RWPE2 (cell line): ENCODE results near the gene LIPC.
A peak's percentile ranks its signal among the peaks of the same experiment; 100 is the strongest.

Experiments used
- ATAC-seq: fragments of 200-7000 bp; cut with Tn5 transposase; 3 replicates; pipeline ENCODE4 v1.9.1; 2021; ENCODE audit warnings: low read depth
- DNase-seq: peaks from one replicate; pipeline ENCODE4 v3.0.0-alpha.2; 2020; ENCODE audit warnings: low spot score
- H3K27ac ChIP-seq: fragments of 450-650 bp; 2 replicates; pipeline ENCODE4 v1.5.1; 2017; ENCODE audit warnings: mild to moderate bottlenecking; ENCODE audit not compliant: poor library complexity, severe bottlenecking
- H3K27me3 ChIP-seq: fragments of 250-450 bp; sonication (Bioruptor Pico); 2 replicates; pipeline ENCODE4 v1.5.1; 2021; ENCODE audit warnings: mild to moderate bottlenecking, moderate library complexity; ENCODE audit not compliant: insufficient read depth, poor library complexity, severe bottlenecking
- H3K36me3 ChIP-seq: fragments of 250-450 bp; sonication (Bioruptor Pico); 2 replicates; pipeline ENCODE4 v1.5.1; 2020; ENCODE audit warnings: low read depth, mild to moderate bottlenecking, moderate library complexity
- H3K4me1 ChIP-seq: fragments of 250-450 bp; sonication (Bioruptor Pico); 2 replicates; pipeline ENCODE4 v1.5.1; 2021; ENCODE audit warnings: mild to moderate bottlenecking, moderate library complexity; ENCODE audit not compliant: insufficient read depth, poor library complexity, severe bottlenecking
- H3K4me3 ChIP-seq: fragments of 250-450 bp; sonication (Bioruptor Pico); 2 replicates; pipeline ENCODE4 v1.5.1; 2021; ENCODE audit warnings: mild to moderate bottlenecking, moderate library complexity; ENCODE audit not compliant: severe bottlenecking
- H3K9me3 ChIP-seq: fragments of 250-450 bp; sonication (Bioruptor Pico); 2 replicates; pipeline ENCODE4 v1.5.1; 2021; ENCODE audit warnings: mild to moderate bottlenecking, moderate library complexity; ENCODE audit not compliant: severe bottlenecking
- CTCF ChIP-seq: fragments of 450-650 bp; IDR thresholded peaks from one replicate; pipeline ENCODE4 v1.5.1; 2017; ENCODE audit warnings: mild to moderate bottlenecking, moderate library complexity; ENCODE audit not compliant: poor library complexity, severe bottlenecking

The LIPC gene

DNA sequence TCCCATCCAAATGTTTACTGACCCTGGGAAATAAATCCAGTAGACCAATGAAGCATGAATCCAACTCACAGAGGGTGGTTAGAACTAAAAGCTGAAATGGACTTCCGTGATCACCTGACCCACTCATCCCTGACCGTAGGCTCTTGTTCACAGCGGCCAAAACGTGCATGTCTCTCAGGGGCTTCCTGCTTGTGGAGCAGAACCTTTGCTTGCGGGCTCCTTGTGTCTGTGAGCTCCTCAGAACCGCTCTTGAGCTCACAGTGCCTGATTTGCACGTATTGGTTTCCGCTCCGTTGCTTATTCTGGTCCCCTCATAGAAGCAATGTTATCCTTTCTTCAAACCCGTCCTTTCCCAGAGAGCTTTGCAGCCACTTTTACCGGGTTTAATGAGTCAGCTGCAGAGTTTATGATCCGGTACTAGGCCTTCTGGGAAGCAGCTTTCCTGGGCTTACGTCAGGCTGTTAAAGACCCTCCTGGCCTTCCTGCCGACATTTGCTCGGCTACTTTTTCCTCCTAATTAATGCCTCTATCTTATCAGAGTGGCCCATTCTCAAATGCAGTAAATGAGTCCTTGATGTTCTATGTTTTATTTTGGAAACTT is 35.4 kb downstream of the LIPC start:
- H3K4me1 ChIP-seq: peaks cover 28% of the 10 kb centered on the region

DNA sequence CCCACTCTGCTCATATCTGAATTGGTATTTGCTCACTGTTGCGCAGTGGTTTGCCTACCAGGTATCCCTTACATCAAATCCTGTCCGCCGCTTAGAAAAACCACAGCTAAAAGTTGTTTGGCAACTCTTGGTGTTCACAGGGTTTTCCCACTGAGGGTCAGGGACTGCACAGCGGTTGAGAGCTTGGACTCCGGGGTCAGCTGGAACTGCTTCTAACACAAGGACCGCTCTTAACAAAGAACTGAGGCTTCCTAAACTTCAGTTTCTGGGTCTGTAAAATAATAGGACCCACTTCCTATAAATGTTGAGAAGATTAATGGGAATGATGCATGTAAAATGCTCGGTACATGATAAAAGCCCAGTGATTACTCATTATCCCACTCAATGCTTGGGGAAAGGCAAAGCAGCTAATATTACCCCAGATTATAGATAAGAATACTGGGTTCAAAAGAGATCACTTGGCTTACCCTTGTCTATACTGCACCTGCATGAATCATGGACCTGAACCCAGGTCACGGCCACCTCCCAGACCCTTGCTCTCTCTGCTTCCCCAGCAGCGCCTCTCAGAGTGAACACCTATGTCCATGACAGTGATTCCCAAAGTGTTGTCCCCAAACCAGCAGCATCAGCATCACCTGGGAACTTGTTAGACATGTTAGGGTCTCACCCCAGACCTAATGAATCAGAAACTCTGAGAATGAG is 36.1 kb downstream of the LIPC start:
- Histone ChIP-seq H3K4me1 (peaks cover 28% of the 10 kb centered on the region), H3K9me3 (no peaks in the 10 kb centered on the region), H3K36me3 (no peaks in the 10 kb centered on the region), H3K4me3 (no peak overlapping the region), H3K27ac (no peak overlapping the region), H3K27me3 (no peaks in the 10 kb centered on the region)
- no peak for ATAC-seq
- no peak for TF ChIP-seq CTCF
- DNase-seq: no peak

More for the DNA sequence above, 35.4 kb downstream of the LIPC start:
- no peak for TF ChIP-seq CTCF
- Histone ChIP-seq H3K36me3 (no peaks in the 10 kb centered on the region), H3K27me3 (no peaks in the 10 kb centered on the region), H3K27ac (no peak overlapping the region), H3K9me3 (no peaks in the 10 kb centered on the region), H3K4me3 (no peak overlapping the region)
- DNase-seq (no peak), ATAC-seq (no peak)

GRCh38 chr15:58469432-58470353 is 37.9 kb downstream of the LIPC start:
- no peaks in the 10 kb centered on the region for H3K27me3 ChIP-seq

DNA sequence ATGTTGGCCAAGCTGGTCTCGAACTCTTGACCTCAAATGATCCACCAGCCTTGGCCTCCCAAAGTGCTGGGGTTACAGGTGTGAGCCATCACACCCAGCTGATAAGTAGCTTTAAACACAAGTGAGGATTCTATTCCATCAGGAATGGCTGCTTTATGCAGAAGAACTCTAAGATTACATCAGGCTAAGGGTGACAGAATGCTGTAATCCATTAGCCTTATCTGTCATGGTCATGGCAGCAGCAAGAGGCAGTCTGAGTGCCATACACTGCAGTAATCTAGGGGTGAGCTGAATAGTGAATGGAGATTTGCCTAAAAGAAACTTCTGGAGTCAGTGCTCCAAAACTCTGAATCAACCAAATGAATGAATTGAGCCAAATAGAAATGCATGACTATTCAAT is 39.6 kb downstream of the LIPC start:
- H3K4me3 ChIP-seq: no peak overlapping the region
- TF ChIP-seq CTCF: no peak
- H3K27ac ChIP-seq: peak overlapping the region; percentile 99
- no peak for ATAC-seq
- H3K9me3 ChIP-seq: no peaks in the 10 kb centered on the region
- no peaks in the 10 kb centered on the region for H3K27me3 ChIP-seq
- no peak for DNase-seq
- H3K4me1 ChIP-seq: peaks cover 38% of the 10 kb centered on the region
- no peaks in the 10 kb centered on the region for H3K36me3 ChIP-seq

More at GRCh38 chr15:58469432-58470353, 37.9 kb downstream of the LIPC start:
- DNase-seq (peak; percentile 94), ATAC-seq (peak; percentile 91)
- Histone ChIP-seq H3K4me3 (no peak overlapping the region), H3K9me3 (no peaks in the 10 kb centered on the region), H3K36me3 (no peaks in the 10 kb centered on the region), H3K27ac (peak overlapping the region; percentile 99), H3K4me1 (peaks cover 38% of the 10 kb centered on the region)
- TF ChIP-seq CTCF: no peak
